ENCODE measurements around the gene PER1. TPM values are rescaled to one million over a fixed set of nuclear protein-coding genes. Genes with fewer than 3 reads are reported as not detected.

Gene PER1
- total and polyA plus RNA-seq, 2 of the 13 experiments (the other 11 are each of a cell fraction or from before 2014, with no cell fraction given) = 2.6 to 3.6 TPM

- no peak for TF ChIP-seq AFF4 (CRISPR knock-in tag; IDR thresholded peaks at IDR 0.05)
- TF ChIP-seq ZNF337 (CRISPR knock-in tag; IDR thresholded peaks at IDR 0.05; ENCODE audit: borderline replicate concordance, low read depth) = no peak
- peak; percentile 95; the same call in 1 of the 2 replicates for TF ChIP-seq ZNF512B (CRISPR knock-in tag; IDR thresholded peaks at IDR 0.05; ENCODE audit: borderline replicate concordance)
- TF ChIP-seq ZNF263 (CRISPR knock-in tag; IDR thresholded peaks at IDR 0.05) = 0 out of 2 replicates have a peak, but pooled peaks have one; percentile 5
- no peak for TF ChIP-seq TEF (CRISPR knock-in tag; IDR thresholded peaks at IDR 0.05)
- no peak for TF ChIP-seq KDM1A (CRISPR knock-in tag; IDR thresholded peaks at IDR 0.05)
- peak; percentile 61 for TF ChIP-seq ZFP91 (CRISPR knock-in tag; IDR thresholded peaks at IDR 0.05; ENCODE audit: borderline replicate concordance)
- TF ChIP-seq ZNF510 (CRISPR knock-in tag; IDR thresholded peaks at IDR 0.05; ENCODE audit: low read depth) = peak; percentile 90
- TF ChIP-seq, protein P1, sequence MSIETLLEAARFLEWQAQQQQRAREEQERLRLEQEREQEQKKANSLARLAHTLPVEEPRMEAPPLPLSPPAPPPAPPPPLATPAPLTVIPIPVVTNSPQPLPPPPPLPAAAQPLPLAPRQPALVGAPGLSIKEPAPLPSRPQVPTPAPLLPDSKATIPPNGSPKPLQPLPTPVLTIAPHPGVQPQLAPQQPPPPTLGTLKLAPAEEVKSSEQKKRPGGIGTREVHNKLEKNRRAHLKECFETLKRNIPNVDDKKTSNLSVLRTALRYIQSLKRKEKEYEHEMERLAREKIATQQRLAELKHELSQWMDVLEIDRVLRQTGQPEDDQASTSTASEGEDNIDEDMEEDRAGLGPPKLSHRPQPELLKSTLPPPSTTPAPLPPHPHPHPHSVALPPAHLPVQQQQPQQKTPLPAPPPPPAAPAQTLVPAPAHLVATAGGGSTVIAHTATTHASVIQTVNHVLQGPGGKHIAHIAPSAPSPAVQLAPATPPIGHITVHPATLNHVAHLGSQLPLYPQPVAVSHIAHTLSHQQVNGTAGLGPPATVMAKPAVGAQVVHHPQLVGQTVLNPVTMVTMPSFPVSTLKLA (IDR thresholded peaks at IDR 0.05) = no peak
- TF ChIP-seq FOXM1 (CRISPR knock-in tag; IDR thresholded peaks at IDR 0.05) = no peak
- no peak for TF ChIP-seq GTF3A (CRISPR knock-in tag; conservative IDR thresholded peaks at IDR 0.05)
- no peak for TF ChIP-seq SATB2 (CRISPR knock-in tag; IDR thresholded peaks at IDR 0.05)
- no peak for TF ChIP-seq GATAD2A (CRISPR knock-in tag; IDR thresholded peaks at IDR 0.05)
- TF ChIP-seq ATM (IDR thresholded peaks at IDR 0.05; ENCODE audit: borderline replicate concordance) = no peak
- TF ChIP-seq ZNF781 (CRISPR knock-in tag; IDR thresholded peaks at IDR 0.05; ENCODE audit: borderline replicate concordance, not compliant biosample characterization) = peak; percentile 5
- TF ChIP-seq NBN (conservative IDR thresholded peaks at IDR 0.05) = no peak
These were observed 34.2 kb upstream of the PER1 start (continued) for GRCh38 chr17:8186446-8186786.

Measured in HepG2 (cell line).